ENCODE results near the gene POU4F3. TPM values are rescaled to one million over a fixed set of nuclear protein-coding genes. Genes with fewer than 3 reads are reported as not detected.

The POU4F3 gene
- total RNA-seq, 1 donor from 2014 or later = 0.18 TPM

DNA sequence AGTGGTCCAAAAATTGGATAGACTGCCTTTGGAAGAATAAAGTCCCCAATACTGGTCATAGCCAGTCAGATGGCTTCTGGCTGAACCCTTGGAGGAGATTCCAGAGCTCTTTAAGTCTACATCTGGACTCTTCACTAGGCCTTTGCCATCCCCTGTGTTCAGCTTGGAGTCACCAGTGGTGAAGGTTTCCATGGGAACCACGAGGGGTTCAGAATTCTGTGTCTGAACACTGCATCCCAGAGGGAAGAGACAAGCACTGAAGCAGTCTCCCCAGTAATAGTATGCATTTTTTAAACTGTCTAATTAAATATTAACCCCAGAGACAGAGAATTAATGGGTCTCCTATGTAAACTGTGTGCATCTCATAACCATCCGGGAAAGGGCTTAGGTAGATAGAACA, 38.2 kb downstream of the POU4F3 start:
- Mint-ChIP-seq H3K27me3 (ENCODE audit: low read depth, unreplicated experiment) (peaks cover 11% of the 10 kb centered on the region), H3K9me3 (ENCODE audit: unreplicated experiment) (peaks cover 3% of the 10 kb centered on the region), H3K4me1 (ENCODE audit: low read depth, unreplicated experiment) (no peaks in the 10 kb centered on the region), H3K4me3 (ENCODE audit: unreplicated experiment) (no peak overlapping the region), H3K36me3 (ENCODE audit: low read depth, unreplicated experiment) (no peaks in the 10 kb centered on the region), H3K27ac (ENCODE audit: unreplicated experiment) (no peak overlapping the region)
- FAIRE-seq (no peak), DNase-seq (ENCODE audit: low read depth) (no peak)
- no peaks in the 10 kb centered on the region for H3K4me1 ChIP-seq (ENCODE audit: insufficient read depth, low read length)
- peaks cover 16% of the 10 kb centered on the region for H3K27me3 ChIP-seq (ENCODE audit: insufficient read depth, low read length)
- no peaks in the 10 kb centered on the region for H4K20me1 ChIP-seq (ENCODE audit: insufficient read depth, low read length)
- no peak overlapping the region for H3K4me2 ChIP-seq (ENCODE audit: low read length)
- no peak overlapping the region for H3K9ac ChIP-seq (ENCODE audit: low read length)
- H3K9me3 ChIP-seq (ENCODE audit: insufficient read depth, low read depth, low read length) = no peaks in the 10 kb centered on the region
- H3K79me2 ChIP-seq (ENCODE audit: insufficient read depth, low read length) = no peaks in the 10 kb centered on the region
- no peak overlapping the region for H3K27ac ChIP-seq (ENCODE audit: low read depth, low read length)
- H3K4me3 ChIP-seq (ENCODE audit: insufficient read depth, low read depth, low read length) = no peak overlapping the region
- H3K36me3 ChIP-seq (ENCODE audit: insufficient read depth, low read length) = no peaks in the 10 kb centered on the region
- TF ChIP-seq, protein P1, sequence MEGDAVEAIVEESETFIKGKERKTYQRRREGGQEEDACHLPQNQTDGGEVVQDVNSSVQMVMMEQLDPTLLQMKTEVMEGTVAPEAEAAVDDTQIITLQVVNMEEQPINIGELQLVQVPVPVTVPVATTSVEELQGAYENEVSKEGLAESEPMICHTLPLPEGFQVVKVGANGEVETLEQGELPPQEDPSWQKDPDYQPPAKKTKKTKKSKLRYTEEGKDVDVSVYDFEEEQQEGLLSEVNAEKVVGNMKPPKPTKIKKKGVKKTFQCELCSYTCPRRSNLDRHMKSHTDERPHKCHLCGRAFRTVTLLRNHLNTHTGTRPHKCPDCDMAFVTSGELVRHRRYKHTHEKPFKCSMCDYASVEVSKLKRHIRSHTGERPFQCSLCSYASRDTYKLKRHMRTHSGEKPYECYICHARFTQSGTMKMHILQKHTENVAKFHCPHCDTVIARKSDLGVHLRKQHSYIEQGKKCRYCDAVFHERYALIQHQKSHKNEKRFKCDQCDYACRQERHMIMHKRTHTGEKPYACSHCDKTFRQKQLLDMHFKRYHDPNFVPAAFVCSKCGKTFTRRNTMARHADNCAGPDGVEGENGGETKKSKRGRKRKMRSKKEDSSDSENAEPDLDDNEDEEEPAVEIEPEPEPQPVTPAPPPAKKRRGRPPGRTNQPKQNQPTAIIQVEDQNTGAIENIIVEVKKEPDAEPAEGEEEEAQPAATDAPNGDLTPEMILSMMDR (IDR thresholded peaks at IDR 0.05; ENCODE audit: insufficient read depth, low read depth, low read length) = no peak
- no peak for TF ChIP-seq EZH2 (IDR thresholded peaks at IDR 0.05; ENCODE audit: insufficient read depth, low read length)
- no peak overlapping the region for H2AFZ ChIP-seq (ENCODE audit: low read depth, low read length)

DNA sequence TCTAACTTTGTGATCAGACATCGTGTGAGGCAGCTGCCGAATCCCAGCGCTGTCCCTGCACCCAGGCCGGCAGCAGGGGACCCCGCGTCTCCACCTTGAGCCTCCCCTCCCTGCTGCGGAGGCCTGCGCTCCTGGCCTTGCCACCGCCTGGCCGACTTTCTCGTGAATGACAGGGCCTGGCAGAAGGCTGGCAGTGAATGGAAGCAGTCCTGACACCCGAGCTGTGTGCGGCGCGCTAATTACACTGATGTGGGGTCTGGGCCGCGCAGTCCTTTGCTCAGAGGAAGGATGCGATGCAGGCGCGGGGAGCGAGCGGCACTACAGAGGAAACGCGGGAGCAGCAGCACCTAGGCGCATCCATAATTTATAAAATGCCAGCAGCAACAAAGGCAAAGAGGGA, 40.3 kb downstream of the POU4F3 start:
- Histone ChIP-seq H3K4me1 (ENCODE audit: insufficient read depth, low read length) (no peaks in the 10 kb centered on the region), H3K27me3 (ENCODE audit: insufficient read depth, low read length) (peaks cover 11% of the 10 kb centered on the region), H3K4me2 (ENCODE audit: low read length) (no peak overlapping the region), H3K36me3 (ENCODE audit: insufficient read depth, low read length) (no peaks in the 10 kb centered on the region), H3K79me2 (ENCODE audit: insufficient read depth, low read length) (no peaks in the 10 kb centered on the region), H4K20me1 (ENCODE audit: insufficient read depth, low read length) (no peaks in the 10 kb centered on the region), H3K9ac (ENCODE audit: low read length) (no peak overlapping the region), H3K4me3 (ENCODE audit: insufficient read depth, low read depth, low read length) (no peak overlapping the region), H2AFZ (ENCODE audit: low read depth, low read length) (peak overlapping the region; percentile 18), H3K9me3 (ENCODE audit: insufficient read depth, low read depth, low read length) (no peaks in the 10 kb centered on the region), H3K27ac (ENCODE audit: low read depth, low read length) (no peak overlapping the region)
- FAIRE-seq (no peak), DNase-seq (ENCODE audit: low read depth) (no peak)
- Mint-ChIP-seq H3K4me1 (ENCODE audit: low read depth, unreplicated experiment) (no peaks in the 10 kb centered on the region), H3K27me3 (ENCODE audit: low read depth, unreplicated experiment) (peaks cover 11% of the 10 kb centered on the region), H3K27ac (ENCODE audit: unreplicated experiment) (no peak overlapping the region), H3K36me3 (ENCODE audit: low read depth, unreplicated experiment) (no peaks in the 10 kb centered on the region), H3K9me3 (ENCODE audit: unreplicated experiment) (peaks cover 3% of the 10 kb centered on the region), H3K4me3 (ENCODE audit: unreplicated experiment) (no peak overlapping the region)
- TF ChIP-seq EZH2 (IDR thresholded peaks at IDR 0.05; ENCODE audit: insufficient read depth, low read length) = peak; percentile 57
- TF ChIP-seq, protein P1 (IDR thresholded peaks at IDR 0.05; ENCODE audit: insufficient read depth, low read depth, low read length) = no peak

DNA sequence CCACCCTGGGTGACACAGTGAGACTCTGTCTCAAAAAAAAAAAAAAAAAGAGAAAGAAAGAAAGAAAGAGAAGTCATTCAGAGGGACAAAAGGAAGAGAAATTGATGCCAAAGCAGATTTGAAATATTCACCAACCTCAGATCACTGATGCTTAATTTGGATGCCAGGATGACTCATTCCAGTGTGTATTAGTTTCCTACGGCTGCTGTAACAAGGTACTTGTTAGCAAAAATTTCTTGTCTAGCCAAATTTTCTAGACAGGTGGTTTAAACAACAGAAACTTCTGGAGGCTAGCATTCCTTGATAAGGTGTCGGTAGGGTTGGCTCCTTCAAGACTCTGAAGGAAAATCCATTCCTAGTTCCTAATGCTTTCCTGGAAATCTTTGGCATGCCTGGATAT, 42.1 kb downstream of the POU4F3 start:
- no peaks in the 10 kb centered on the region for H3K4me1 Mint-ChIP-seq (ENCODE audit: low read depth, unreplicated experiment)
- H3K27me3 Mint-ChIP-seq (ENCODE audit: low read depth, unreplicated experiment) = peaks cover 12% of the 10 kb centered on the region
- no peak overlapping the region for H3K9ac ChIP-seq (ENCODE audit: low read length)
- H3K4me1 ChIP-seq (ENCODE audit: insufficient read depth, low read length) = no peaks in the 10 kb centered on the region
- H3K27me3 ChIP-seq (ENCODE audit: insufficient read depth, low read length) = peaks cover 8% of the 10 kb centered on the region
- H3K4me3 Mint-ChIP-seq (ENCODE audit: unreplicated experiment) = no peak overlapping the region
- H4K20me1 ChIP-seq (ENCODE audit: insufficient read depth, low read length) = no peaks in the 10 kb centered on the region
- H3K4me2 ChIP-seq (ENCODE audit: low read length) = no peak overlapping the region
- no peak overlapping the region for H3K27ac ChIP-seq (ENCODE audit: low read depth, low read length)
- no peak overlapping the region for H3K4me3 ChIP-seq (ENCODE audit: insufficient read depth, low read depth, low read length)
- no peaks in the 10 kb centered on the region for H3K79me2 ChIP-seq (ENCODE audit: insufficient read depth, low read length)
- no peak for DNase-seq (ENCODE audit: low read depth)
- no peak overlapping the region for H3K27ac Mint-ChIP-seq (ENCODE audit: unreplicated experiment)
- H2AFZ ChIP-seq (ENCODE audit: low read depth, low read length) = no peak overlapping the region
- FAIRE-seq = no peak
- H3K9me3 Mint-ChIP-seq (ENCODE audit: unreplicated experiment) = peaks cover 3% of the 10 kb centered on the region
- TF ChIP-seq EZH2 (IDR thresholded peaks at IDR 0.05; ENCODE audit: insufficient read depth, low read length) = no peak
- TF ChIP-seq, protein P1 (IDR thresholded peaks at IDR 0.05; ENCODE audit: insufficient read depth, low read depth, low read length) = no peak
- no peaks in the 10 kb centered on the region for H3K9me3 ChIP-seq (ENCODE audit: insufficient read depth, low read depth, low read length)
- no peaks in the 10 kb centered on the region for H3K36me3 Mint-ChIP-seq (ENCODE audit: low read depth, unreplicated experiment)
- no peaks in the 10 kb centered on the region for H3K36me3 ChIP-seq (ENCODE audit: insufficient read depth, low read length)
